WTC11 (cell line): ENCODE measurements around the gene SMIM29. TPM values are rescaled to one million over a fixed set of nuclear protein-coding genes. Genes with fewer than 3 reads are reported as not detected.

Experiments used
- CREM ChIP-seq: sonication (generic); formaldehyde crosslinking; IDR thresholded peaks from 2 replicates; pipeline ENCODE4 v1.8.1; 2022; ENCODE audit warnings: mild to moderate bottlenecking, missing genetic modification reagents, moderate library complexity
- FOXJ3 ChIP-seq: sonication (generic); formaldehyde crosslinking; IDR thresholded peaks from 2 replicates; pipeline ENCODE4 v1.9.0; 2021; ENCODE audit warnings: missing genetic modification reagents, mild to moderate bottlenecking, borderline replicate concordance
- FOXP1 ChIP-seq: sonication (generic); formaldehyde crosslinking; IDR thresholded peaks from 2 replicates; pipeline ENCODE4 v1.8.0; 2022; ENCODE audit warnings: missing genetic modification reagents, mild to moderate bottlenecking, moderate library complexity, borderline replicate concordance
- GTF2I ChIP-seq: fragments of 250-450 bp; sonication (Bioruptor Pico); conservative IDR thresholded peaks from 2 replicates; pipeline ENCODE4 v1.4.0; 2021; ENCODE audit warnings: mild to moderate bottlenecking
- IRF2 ChIP-seq: sonication (generic); formaldehyde crosslinking; IDR thresholded peaks from 2 replicates; pipeline ENCODE4 v1.8.0; 2022; ENCODE audit warnings: low read depth, missing genetic modification reagents, borderline replicate concordance
- KAT7 ChIP-seq: sonication (generic); formaldehyde crosslinking; IDR thresholded peaks from 2 replicates; pipeline ENCODE4 v1.8.1; 2023; ENCODE audit warnings: missing genetic modification reagents, mild to moderate bottlenecking, borderline replicate concordance
- NFE2L1 ChIP-seq: sonication (generic); formaldehyde crosslinking; IDR thresholded peaks from 2 replicates; pipeline ENCODE4 v1.8.1; 2023; ENCODE audit warnings: missing genetic modification reagents
- NR1H2 ChIP-seq: sonication (generic); formaldehyde crosslinking; IDR thresholded peaks from 2 replicates; pipeline ENCODE4 v1.9.0; 2021; ENCODE audit warnings: mild to moderate bottlenecking, moderate library complexity, missing genetic modification reagents
- RELA ChIP-seq: sonication (generic); formaldehyde crosslinking; IDR thresholded peaks from 2 replicates; pipeline ENCODE4 v1.8.1; 2022; ENCODE audit warnings: missing genetic modification reagents, mild to moderate bottlenecking, borderline replicate concordance
- TCF7 ChIP-seq: sonication (generic); formaldehyde crosslinking; IDR thresholded peaks from 2 replicates; pipeline ENCODE4 v1.8.0; 2022; ENCODE audit warnings: mild to moderate bottlenecking, low read depth, missing genetic modification reagents, moderate library complexity
- ZBTB21 ChIP-seq: sonication (generic); formaldehyde crosslinking; IDR thresholded peaks from 2 replicates; pipeline ENCODE4 v1.8.1; 2023; ENCODE audit warnings: mild to moderate bottlenecking, missing genetic modification reagents, borderline replicate concordance
- ZNF121 ChIP-seq: sonication (generic); formaldehyde crosslinking; IDR thresholded peaks from 2 replicates; pipeline ENCODE4 v1.8.0; 2023; ENCODE audit warnings: missing genetic modification reagents
- ZNF138 ChIP-seq: sonication (generic); formaldehyde crosslinking; conservative IDR thresholded peaks from 2 replicates; pipeline ENCODE4 v1.8.1; 2022; ENCODE audit warnings: mild to moderate bottlenecking, moderate library complexity, missing genetic modification reagents
- ZNF219 ChIP-seq: sonication (generic); formaldehyde crosslinking; IDR thresholded peaks from 2 replicates; pipeline ENCODE4 v1.8.0; 2023; ENCODE audit warnings: missing genetic modification reagents, mild to moderate bottlenecking, borderline replicate concordance
- ZNF317 ChIP-seq: sonication (generic); formaldehyde crosslinking; IDR thresholded peaks from 2 replicates; pipeline ENCODE4 v1.8.1; 2023; ENCODE audit warnings: low read depth, mild to moderate bottlenecking, moderate library complexity, missing genetic modification reagents, borderline replicate concordance
- ZNF396 ChIP-seq: fragments of 250-450 bp; sonication (Bioruptor Pico); IDR thresholded peaks from 2 replicates; pipeline ENCODE4 v1.8.0; 2021; ENCODE audit warnings: mild to moderate bottlenecking, moderate library complexity, borderline replicate concordance
- ZNF423 ChIP-seq: fragments of 250-450 bp; sonication (Bioruptor Pico); IDR thresholded peaks from 2 replicates; pipeline ENCODE4 v2.1.2; 2022; ENCODE audit warnings: mild to moderate bottlenecking, moderate library complexity
- ZNF671 ChIP-seq: fragments of 250-450 bp; sonication (Bioruptor Pico); IDR thresholded peaks from 2 replicates; pipeline ENCODE4 v1.8.0; 2021; ENCODE audit warnings: mild to moderate bottlenecking
- total RNA-seq: library from RNA; stranded (reverse); gene quantifications from 3 replicates; pipeline ENCODE4 v1.2.3, GENCODE V29; 2021
- TF ChIP-seq, protein P1 (sequence below): sonication (generic); formaldehyde crosslinking; IDR thresholded peaks from 2 replicates; pipeline ENCODE4 v1.8.0; 2022; ENCODE audit warnings: missing genetic modification reagents
- TF ChIP-seq, protein P2 (sequence below): sonication (generic); formaldehyde crosslinking; IDR thresholded peaks from 2 replicates; pipeline ENCODE4 v1.8.0; 2022; ENCODE audit warnings: mild to moderate bottlenecking, missing genetic modification reagents
- TF ChIP-seq, protein P3 (sequence below): fragments of 250-450 bp; sonication (Bioruptor Pico); IDR thresholded peaks from 2 replicates; pipeline ENCODE4 v1.9.0; 2021; ENCODE audit warnings: mild to moderate bottlenecking, borderline replicate concordance
- TF ChIP-seq, protein P4 (sequence below): sonication (generic); formaldehyde crosslinking; IDR thresholded peaks from 2 replicates; pipeline ENCODE4 v1.8.0; 2022; ENCODE audit warnings: mild to moderate bottlenecking, missing genetic modification reagents
- TF ChIP-seq, protein P5 (sequence below): sonication (generic); formaldehyde crosslinking; IDR thresholded peaks from 2 replicates; pipeline ENCODE4 v1.8.0; 2023; ENCODE audit warnings: missing genetic modification reagents
- TF ChIP-seq, protein P6 (sequence below): fragments of 250-450 bp; sonication (Bioruptor Pico); IDR thresholded peaks from 2 replicates; pipeline ENCODE4 v1.9.0; 2021; ENCODE audit warnings: moderate library complexity, mild to moderate bottlenecking, inconsistent platforms, borderline replicate concordance
- TF ChIP-seq, protein P7 (sequence below): sonication (generic); formaldehyde crosslinking; IDR thresholded peaks from 2 replicates; pipeline ENCODE4 v1.8.1; 2022; ENCODE audit warnings: low read depth, mild to moderate bottlenecking, moderate library complexity, missing genetic modification reagents, borderline replicate concordance

The SMIM29 gene
- total RNA-seq, 1 experiment from 2014 or later, result 11.7 TPM

DNA sequence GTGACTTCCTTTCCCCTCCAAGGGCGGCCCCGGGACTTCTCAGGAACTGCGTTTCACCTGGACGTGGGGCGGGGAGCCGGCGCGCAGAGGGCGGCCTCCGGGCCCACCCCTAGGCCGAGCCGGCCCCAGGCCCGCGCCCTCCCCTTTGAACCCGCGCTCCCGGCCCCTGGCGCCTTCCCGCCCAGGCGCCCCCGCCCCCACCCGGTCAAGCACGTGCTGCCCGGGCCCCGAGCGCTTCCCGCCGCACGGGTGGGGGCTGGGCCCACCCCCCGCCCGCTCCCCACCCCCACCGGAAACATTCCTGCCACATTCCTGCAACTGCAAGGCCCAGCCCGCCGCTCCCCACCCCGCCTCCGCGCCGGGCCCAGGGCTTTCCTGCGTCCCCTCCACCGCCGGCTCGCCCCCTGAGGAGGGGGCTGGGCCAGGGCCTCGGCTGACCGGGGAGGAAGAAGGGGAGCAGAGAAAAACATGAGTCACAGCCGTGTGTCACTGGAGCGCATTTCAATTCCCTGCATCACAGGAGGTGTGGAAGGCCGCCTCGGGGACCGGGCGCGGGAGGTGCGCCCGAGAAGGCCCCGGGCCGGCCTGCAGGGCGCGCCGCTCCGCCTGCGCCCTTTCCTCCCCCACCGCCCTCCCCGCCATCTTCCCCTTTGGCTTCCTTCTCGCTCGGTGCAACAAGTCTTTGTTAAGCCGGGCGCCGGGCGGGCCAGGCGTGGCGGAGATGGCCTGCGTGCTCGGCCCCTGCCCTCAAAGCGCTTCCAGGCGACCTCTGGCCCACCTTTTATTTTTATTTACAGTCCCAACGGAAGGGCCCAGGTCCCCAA lies 13.3 kb downstream of the SMIM29 start (continued):
- TF ChIP-seq, protein P1, sequence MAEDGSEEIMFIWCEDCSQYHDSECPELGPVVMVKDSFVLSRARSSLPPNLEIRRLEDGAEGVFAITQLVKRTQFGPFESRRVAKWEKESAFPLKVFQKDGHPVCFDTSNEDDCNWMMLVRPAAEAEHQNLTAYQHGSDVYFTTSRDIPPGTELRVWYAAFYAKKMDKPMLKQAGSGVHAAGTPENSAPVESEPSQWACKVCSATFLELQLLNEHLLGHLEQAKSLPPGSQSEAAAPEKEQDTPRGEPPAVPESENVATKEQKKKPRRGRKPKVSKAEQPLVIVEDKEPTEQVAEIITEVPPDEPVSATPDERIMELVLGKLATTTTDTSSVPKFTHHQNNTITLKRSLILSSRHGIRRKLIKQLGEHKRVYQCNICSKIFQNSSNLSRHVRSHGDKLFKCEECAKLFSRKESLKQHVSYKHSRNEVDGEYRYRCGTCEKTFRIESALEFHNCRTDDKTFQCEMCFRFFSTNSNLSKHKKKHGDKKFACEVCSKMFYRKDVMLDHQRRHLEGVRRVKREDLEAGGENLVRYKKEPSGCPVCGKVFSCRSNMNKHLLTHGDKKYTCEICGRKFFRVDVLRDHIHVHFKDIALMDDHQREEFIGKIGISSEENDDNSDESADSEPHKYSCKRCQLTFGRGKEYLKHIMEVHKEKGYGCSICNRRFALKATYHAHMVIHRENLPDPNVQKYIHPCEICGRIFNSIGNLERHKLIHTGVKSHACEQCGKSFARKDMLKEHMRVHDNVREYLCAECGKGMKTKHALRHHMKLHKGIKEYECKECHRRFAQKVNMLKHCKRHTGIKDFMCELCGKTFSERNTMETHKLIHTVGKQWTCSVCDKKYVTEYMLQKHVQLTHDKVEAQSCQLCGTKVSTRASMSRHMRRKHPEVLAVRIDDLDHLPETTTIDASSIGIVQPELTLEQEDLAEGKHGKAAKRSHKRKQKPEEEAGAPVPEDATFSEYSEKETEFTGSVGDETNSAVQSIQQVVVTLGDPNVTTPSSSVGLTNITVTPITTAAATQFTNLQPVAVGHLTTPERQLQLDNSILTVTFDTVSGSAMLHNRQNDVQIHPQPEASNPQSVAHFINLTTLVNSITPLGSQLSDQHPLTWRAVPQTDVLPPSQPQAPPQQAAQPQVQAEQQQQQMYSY (CRISPR knock-in tag), result peak; percentile 7; the same call in 1 of the 2 replicates
- TF ChIP-seq, protein P2, sequence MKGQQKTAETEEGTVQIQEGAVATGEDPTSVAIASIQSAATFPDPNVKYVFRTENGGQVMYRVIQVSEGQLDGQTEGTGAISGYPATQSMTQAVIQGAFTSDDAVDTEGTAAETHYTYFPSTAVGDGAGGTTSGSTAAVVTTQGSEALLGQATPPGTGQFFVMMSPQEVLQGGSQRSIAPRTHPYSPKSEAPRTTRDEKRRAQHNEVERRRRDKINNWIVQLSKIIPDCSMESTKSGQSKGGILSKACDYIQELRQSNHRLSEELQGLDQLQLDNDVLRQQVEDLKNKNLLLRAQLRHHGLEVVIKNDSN (CRISPR knock-in tag), result peak; percentile 35; the same call in 1 of the 2 replicates
- TF ChIP-seq ZNF138 (no peak), ZNF219 (CRISPR knock-in tag) (no peak), ZNF396 (CRISPR knock-in tag) (no peak), ZNF671 (no peak), ZNF121 (CRISPR knock-in tag) (no peak), IRF2 (CRISPR knock-in tag) (no peak), KAT7 (CRISPR knock-in tag) (no peak; the same call in 1 of the 2 replicates), FOXP1 (CRISPR knock-in tag) (0 out of 2 replicates have a peak, but pooled peaks have one; percentile 52), ZNF317 (CRISPR knock-in tag) (no peak), ZNF423 (CRISPR knock-in tag) (peak; percentile 71; the same call in 1 of the 2 replicates), NR1H2 (CRISPR knock-in tag) (no peak), RELA (CRISPR knock-in tag) (no peak), GTF2I (no peak), TCF7 (CRISPR knock-in tag) (no peak), CREM (no peak; the same call in 1 of the 2 replicates), NFE2L1 (CRISPR knock-in tag) (peak; percentile 82), ZBTB21 (no peak), FOXJ3 (CRISPR knock-in tag) (no peak)
- TF ChIP-seq, protein P3, sequence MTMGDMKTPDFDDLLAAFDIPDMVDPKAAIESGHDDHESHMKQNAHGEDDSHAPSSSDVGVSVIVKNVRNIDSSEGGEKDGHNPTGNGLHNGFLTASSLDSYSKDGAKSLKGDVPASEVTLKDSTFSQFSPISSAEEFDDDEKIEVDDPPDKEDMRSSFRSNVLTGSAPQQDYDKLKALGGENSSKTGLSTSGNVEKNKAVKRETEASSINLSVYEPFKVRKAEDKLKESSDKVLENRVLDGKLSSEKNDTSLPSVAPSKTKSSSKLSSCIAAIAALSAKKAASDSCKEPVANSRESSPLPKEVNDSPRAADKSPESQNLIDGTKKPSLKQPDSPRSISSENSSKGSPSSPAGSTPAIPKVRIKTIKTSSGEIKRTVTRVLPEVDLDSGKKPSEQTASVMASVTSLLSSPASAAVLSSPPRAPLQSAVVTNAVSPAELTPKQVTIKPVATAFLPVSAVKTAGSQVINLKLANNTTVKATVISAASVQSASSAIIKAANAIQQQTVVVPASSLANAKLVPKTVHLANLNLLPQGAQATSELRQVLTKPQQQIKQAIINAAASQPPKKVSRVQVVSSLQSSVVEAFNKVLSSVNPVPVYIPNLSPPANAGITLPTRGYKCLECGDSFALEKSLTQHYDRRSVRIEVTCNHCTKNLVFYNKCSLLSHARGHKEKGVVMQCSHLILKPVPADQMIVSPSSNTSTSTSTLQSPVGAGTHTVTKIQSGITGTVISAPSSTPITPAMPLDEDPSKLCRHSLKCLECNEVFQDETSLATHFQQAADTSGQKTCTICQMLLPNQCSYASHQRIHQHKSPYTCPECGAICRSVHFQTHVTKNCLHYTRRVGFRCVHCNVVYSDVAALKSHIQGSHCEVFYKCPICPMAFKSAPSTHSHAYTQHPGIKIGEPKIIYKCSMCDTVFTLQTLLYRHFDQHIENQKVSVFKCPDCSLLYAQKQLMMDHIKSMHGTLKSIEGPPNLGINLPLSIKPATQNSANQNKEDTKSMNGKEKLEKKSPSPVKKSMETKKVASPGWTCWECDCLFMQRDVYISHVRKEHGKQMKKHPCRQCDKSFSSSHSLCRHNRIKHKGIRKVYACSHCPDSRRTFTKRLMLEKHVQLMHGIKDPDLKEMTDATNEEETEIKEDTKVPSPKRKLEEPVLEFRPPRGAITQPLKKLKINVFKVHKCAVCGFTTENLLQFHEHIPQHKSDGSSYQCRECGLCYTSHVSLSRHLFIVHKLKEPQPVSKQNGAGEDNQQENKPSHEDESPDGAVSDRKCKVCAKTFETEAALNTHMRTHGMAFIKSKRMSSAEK (CRISPR knock-in tag), result peak; percentile 50; the same call in 1 of the 2 replicates
- TF ChIP-seq, protein P4, sequence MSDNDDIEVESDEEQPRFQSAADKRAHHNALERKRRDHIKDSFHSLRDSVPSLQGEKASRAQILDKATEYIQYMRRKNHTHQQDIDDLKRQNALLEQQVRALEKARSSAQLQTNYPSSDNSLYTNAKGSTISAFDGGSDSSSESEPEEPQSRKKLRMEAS, result no peak; the same call in 1 of the 2 replicates
- TF ChIP-seq, protein P5, sequence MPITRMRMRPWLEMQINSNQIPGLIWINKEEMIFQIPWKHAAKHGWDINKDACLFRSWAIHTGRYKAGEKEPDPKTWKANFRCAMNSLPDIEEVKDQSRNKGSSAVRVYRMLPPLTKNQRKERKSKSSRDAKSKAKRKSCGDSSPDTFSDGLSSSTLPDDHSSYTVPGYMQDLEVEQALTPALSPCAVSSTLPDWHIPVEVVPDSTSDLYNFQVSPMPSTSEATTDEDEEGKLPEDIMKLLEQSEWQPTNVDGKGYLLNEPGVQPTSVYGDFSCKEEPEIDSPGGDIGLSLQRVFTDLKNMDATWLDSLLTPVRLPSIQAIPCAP, result no peak
- TF ChIP-seq, protein P6, sequence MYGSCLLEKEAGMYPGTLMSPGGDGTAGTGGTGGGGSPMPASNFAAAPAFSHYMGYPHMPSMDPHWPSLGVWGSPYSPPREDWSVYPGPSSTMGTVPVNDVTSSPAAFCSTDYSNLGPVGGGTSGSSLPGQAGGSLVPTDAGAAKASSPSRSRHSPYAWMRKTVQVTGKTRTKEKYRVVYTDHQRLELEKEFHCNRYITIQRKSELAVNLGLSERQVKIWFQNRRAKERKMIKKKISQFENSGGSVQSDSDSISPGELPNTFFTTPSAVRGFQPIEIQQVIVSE (CRISPR knock-in tag), result no peak
- TF ChIP-seq, protein P7, sequence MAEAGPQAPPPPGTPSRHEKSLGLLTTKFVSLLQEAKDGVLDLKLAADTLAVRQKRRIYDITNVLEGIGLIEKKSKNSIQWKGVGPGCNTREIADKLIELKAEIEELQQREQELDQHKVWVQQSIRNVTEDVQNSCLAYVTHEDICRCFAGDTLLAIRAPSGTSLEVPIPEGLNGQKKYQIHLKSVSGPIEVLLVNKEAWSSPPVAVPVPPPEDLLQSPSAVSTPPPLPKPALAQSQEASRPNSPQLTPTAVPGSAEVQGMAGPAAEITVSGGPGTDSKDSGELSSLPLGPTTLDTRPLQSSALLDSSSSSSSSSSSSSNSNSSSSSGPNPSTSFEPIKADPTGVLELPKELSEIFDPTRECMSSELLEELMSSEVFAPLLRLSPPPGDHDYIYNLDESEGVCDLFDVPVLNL (CRISPR knock-in tag), result 0 out of 2 replicates have a peak, but pooled peaks have one; percentile 30
